Trophoblast cell (in vitro differentiated cells and primary cell): ENCODE measurements around the gene NCOA5.

ENCODE experiments used
- DNase-seq, 2 donors: peaks; one replicate each; pipeline ENCODE4 v3.0.0-alpha.2; 2016
- H2AFZ ChIP-seq: 2 replicates; pipeline ENCODE4 v1.6.1; 2013; ENCODE audit warnings: low read length, moderate library complexity, mild to moderate bottlenecking; ENCODE audit not compliant: insufficient read depth, poor library complexity
- H2AK5ac ChIP-seq: 2 replicates; pipeline ENCODE4 v1.6.1; 2013; ENCODE audit warnings: mild to moderate bottlenecking, low read length
- H2BK120ac ChIP-seq: 2 replicates; pipeline ENCODE4 v1.6.1; 2013; ENCODE audit warnings: low read length, mild to moderate bottlenecking, moderate library complexity; ENCODE audit not compliant: insufficient read depth, poor library complexity
- H2BK12ac ChIP-seq: 2 replicates; pipeline ENCODE4 v1.6.1; 2013; ENCODE audit warnings: mild to moderate bottlenecking, low read length, moderate library complexity
- H2BK5ac ChIP-seq: 2 replicates; pipeline ENCODE4 v1.6.1; 2013; ENCODE audit warnings: low read length, low read depth, moderate library complexity, mild to moderate bottlenecking; ENCODE audit not compliant: poor library complexity
- H3K14ac ChIP-seq: 2 replicates; pipeline ENCODE4 v1.6.1; 2013; ENCODE audit warnings: mild to moderate bottlenecking, low read length
- H3K18ac ChIP-seq: 2 replicates; pipeline ENCODE4 v1.6.1; 2013; ENCODE audit warnings: mild to moderate bottlenecking, low read length
- H3K23ac ChIP-seq: 2 replicates; pipeline ENCODE4 v1.6.1; 2013; ENCODE audit warnings: low read length
- H3K27ac ChIP-seq: 2 replicates; pipeline ENCODE4 v1.5.1; 2013; ENCODE audit warnings: low read depth, mild to moderate bottlenecking, inconsistent platforms, low read length, moderate library complexity
- H3K27me3 ChIP-seq: 2 replicates; pipeline ENCODE4 v1.6.1; 2013; ENCODE audit warnings: inconsistent platforms, mild to moderate bottlenecking, low read length, moderate library complexity; ENCODE audit not compliant: insufficient read depth
- H3K36me3 ChIP-seq, 2 experiments: 1 replicate in 1 of 2; 2 replicates in 1 of 2; pipeline ENCODE4 v1.6.1; 2013; ENCODE audit warnings: low read length in 2 of 2, mild to moderate bottlenecking in 2 of 2, moderate library complexity in 1 of 2; ENCODE audit not compliant: insufficient read depth in 2 of 2, control insufficient read depth in 1 of 2
- H3K4ac ChIP-seq: 2 replicates; pipeline ENCODE4 v1.6.1; 2013; ENCODE audit warnings: low read depth, mild to moderate bottlenecking, low read length, moderate library complexity
- H3K4me1 ChIP-seq, 2 experiments: 1 replicate in 1 of 2; 2 replicates in 1 of 2; pipeline ENCODE4 v1.6.1; 2013; ENCODE audit warnings: low read length in 2 of 2, mild to moderate bottlenecking in 2 of 2, moderate library complexity in 1 of 2; ENCODE audit not compliant: insufficient read depth in 2 of 2, control insufficient read depth in 1 of 2
- H3K4me2 ChIP-seq: 2 replicates; pipeline ENCODE4 v1.6.1; 2013; ENCODE audit warnings: inconsistent platforms, mild to moderate bottlenecking, low read length, moderate library complexity
- H3K4me3 ChIP-seq: 2 replicates; pipeline ENCODE4 v1.5.1; 2013; ENCODE audit warnings: mild to moderate bottlenecking, low read depth, low read length, inconsistent platforms
- H3K79me1 ChIP-seq: one replicate; pipeline ENCODE4 v1.6.1; 2013; ENCODE audit warnings: low read length
- H3K79me2 ChIP-seq: 2 replicates; pipeline ENCODE4 v1.6.1; 2013; ENCODE audit warnings: low read length, mild to moderate bottlenecking; ENCODE audit not compliant: control insufficient read depth, insufficient read depth, poor library complexity
- H3K9ac ChIP-seq: 2 replicates; pipeline ENCODE4 v1.6.1; 2013; ENCODE audit warnings: mild to moderate bottlenecking, low read length
- H3K9me3 ChIP-seq: 2 replicates; pipeline ENCODE4 v1.6.1; 2013; ENCODE audit warnings: low read depth, mild to moderate bottlenecking, control low read depth, inconsistent platforms, low read length; ENCODE audit not compliant: insufficient read depth
- H4K12ac ChIP-seq: 2 replicates; pipeline ENCODE4 v1.6.1; 2013; ENCODE audit warnings: low read depth, mild to moderate bottlenecking, low read length, moderate library complexity
- H4K8ac ChIP-seq: 2 replicates; pipeline ENCODE4 v1.6.1; 2013; ENCODE audit warnings: low read depth, mild to moderate bottlenecking, low read length, moderate library complexity
- H4K91ac ChIP-seq: one replicate; pipeline ENCODE4 v1.6.1; 2013; ENCODE audit warnings: low read depth, mild to moderate bottlenecking, low read length, moderate library complexity
- WGBS: extraction: QIAGEN DNeasy Blood & Tissue Kit; methylation state at CpG from one replicate; pipeline ENCODE4 v1.1.7; 2013; ENCODE audit warnings: missing lambda C conversion rate; ENCODE audit not compliant: insufficient read length, insufficient coverage; ENCODE audit errors: extremely low coverage; 5-methylcytosine and 5-hydroxymethylcytosine counted together

Gene NCOA5

GRCh38 chr20:46108435-46108841, 18.7 kb upstream of the NCOA5 start:
- Histone ChIP-seq H3K18ac (no peak overlapping the region), H3K4me3 (no peak overlapping the region), H3K4me2 (no peak overlapping the region), H3K79me1 (no peaks in the 10 kb centered on the region), H3K9me3 (peaks cover 4% of the 10 kb centered on the region), H3K79me2 (no peaks in the 10 kb centered on the region), H4K8ac (no peak overlapping the region), H2BK120ac (no peak overlapping the region), H3K4ac (no peak overlapping the region), H3K4me1 (no peaks in the 10 kb centered on the region), H3K27ac (no peak overlapping the region), H3K9ac (no peak overlapping the region), H4K91ac (no peak overlapping the region), H3K36me3 (no peaks in the 10 kb centered on the region), H3K14ac (no peak overlapping the region), H2BK5ac (no peak overlapping the region), H2AFZ (no peak overlapping the region), H3K27me3 (no peaks in the 10 kb centered on the region), H3K23ac (no peak overlapping the region), H2BK12ac (no peak overlapping the region), H2AK5ac (no peak overlapping the region), H4K12ac (no peak overlapping the region)
- no peak for DNase-seq
- no CpG with 5 or more reads among the region's 5 CpGs for WGBS

GRCh38 chr20:46107061-46107460, 17.3 kb upstream of the NCOA5 start:
- no CpG with 5 or more reads among the region's 6 CpGs for WGBS
- H2BK12ac ChIP-seq: no peak overlapping the region
- H2BK120ac ChIP-seq: no peak overlapping the region
- H2AFZ ChIP-seq: no peak overlapping the region
- no peaks in the 10 kb centered on the region for H3K79me1 ChIP-seq
- H4K12ac ChIP-seq: no peak overlapping the region
- no peak overlapping the region for H3K27ac ChIP-seq
- H2AK5ac ChIP-seq: no peak overlapping the region
- peaks cover 4% of the 10 kb centered on the region for H3K9me3 ChIP-seq
- DNase-seq: no peak
- H4K8ac ChIP-seq: no peak overlapping the region
- no peaks in the 10 kb centered on the region for H3K27me3 ChIP-seq
- no peak overlapping the region for H4K91ac ChIP-seq
- H3K4me2 ChIP-seq: no peak overlapping the region
- H3K4me1 ChIP-seq: no peaks in the 10 kb centered on the region
- H3K4me3 ChIP-seq: no peak overlapping the region
- H3K18ac ChIP-seq: no peak overlapping the region
- H3K79me2 ChIP-seq: no peaks in the 10 kb centered on the region
- no peak overlapping the region for H3K4ac ChIP-seq
- H3K14ac ChIP-seq: no peak overlapping the region
- H2BK5ac ChIP-seq: no peak overlapping the region
- H3K9ac ChIP-seq: no peak overlapping the region
- H3K36me3 ChIP-seq: no peaks in the 10 kb centered on the region
- H3K23ac ChIP-seq: no peak overlapping the region

- H4K91ac ChIP-seq: no peak overlapping the region
- no peak overlapping the region for H3K23ac ChIP-seq
- H3K18ac ChIP-seq: no peak overlapping the region
- H3K4me2 ChIP-seq: no peak overlapping the region
- no peak overlapping the region for H3K4ac ChIP-seq
- peaks cover 4% of the 10 kb centered on the region for H3K9me3 ChIP-seq
- no peak overlapping the region for H2AFZ ChIP-seq
- H3K4me3 ChIP-seq: no peak overlapping the region
- H3K27ac ChIP-seq: no peak overlapping the region
- no peaks in the 10 kb centered on the region for H3K36me3 ChIP-seq
- H3K9ac ChIP-seq: no peak overlapping the region
- H2AK5ac ChIP-seq: no peak overlapping the region
- DNase-seq: no peak
- H3K27me3 ChIP-seq: no peaks in the 10 kb centered on the region
- no peaks in the 10 kb centered on the region for H3K79me1 ChIP-seq
- H3K4me1 ChIP-seq: no peaks in the 10 kb centered on the region
- H2BK120ac ChIP-seq: no peak overlapping the region
- H3K14ac ChIP-seq: no peak overlapping the region
- WGBS: no CpG with 5 or more reads among the region's 3 CpGs
- H2BK12ac ChIP-seq: no peak overlapping the region
- no peak overlapping the region for H4K8ac ChIP-seq
- no peak overlapping the region for H4K12ac ChIP-seq
- no peak overlapping the region for H2BK5ac ChIP-seq
- no peaks in the 10 kb centered on the region for H3K79me2 ChIP-seq
These were observed 14.5 kb upstream of the NCOA5 start for GRCh38 chr20:46104262-46104661.

GRCh38 chr20:46102940-46103339, 13.2 kb upstream of the NCOA5 start:
- H3K9me3 ChIP-seq: peaks cover 2% of the 10 kb centered on the region
- no peak overlapping the region for H4K12ac ChIP-seq
- H3K4me3 ChIP-seq: no peak overlapping the region
- no peaks in the 10 kb centered on the region for H3K79me1 ChIP-seq
- H3K36me3 ChIP-seq: no peaks in the 10 kb centered on the region
- H3K23ac ChIP-seq: no peak overlapping the region
- H3K4ac ChIP-seq: no peak overlapping the region
- H4K8ac ChIP-seq: no peak overlapping the region
- no peak for DNase-seq
- H2AFZ ChIP-seq: no peak overlapping the region
- H2BK5ac ChIP-seq: no peak overlapping the region
- H4K91ac ChIP-seq: no peak overlapping the region
- H3K27ac ChIP-seq: no peak overlapping the region
- H3K4me2 ChIP-seq: no peak overlapping the region
- H2BK12ac ChIP-seq: no peak overlapping the region
- no CpG with 5 or more reads among the region's 3 CpGs for WGBS
- no peak overlapping the region for H3K14ac ChIP-seq
- H3K4me1 ChIP-seq: no peaks in the 10 kb centered on the region
- no peak overlapping the region for H2BK120ac ChIP-seq
- H2AK5ac ChIP-seq: no peak overlapping the region
- H3K18ac ChIP-seq: no peak overlapping the region
- H3K79me2 ChIP-seq: no peaks in the 10 kb centered on the region
- H3K27me3 ChIP-seq: peaks cover 2% of the 10 kb centered on the region
- H3K9ac ChIP-seq: no peak overlapping the region
